GM18519 (cell line): ENCODE measurements around the gene GALNT14.
"Not testable (repeated sequence)": the region's sequence is repeated elsewhere in the genome, so short reads cannot be mapped to it uniquely, and the experiment has no call there.

ENCODE experiments used
- ATAC-seq: cut with Tn5 transposase; IDR thresholded peaks from one replicate; pipeline ENCODE4 v1.9.1; 2021; ENCODE audit warnings: mild to moderate bottlenecking, moderate library complexity; ENCODE audit not compliant: unreplicated experiment, low FRiP score

GALNT14 gene

GRCh38 chr2:30920511-30920910 lies 217.7 kb downstream of the GALNT14 start:
- no peak for ATAC-seq

- no peak for ATAC-seq
Measured at GRCh38 chr2:30915486-30915885, 222.8 kb downstream of the GALNT14 start.

DNA sequence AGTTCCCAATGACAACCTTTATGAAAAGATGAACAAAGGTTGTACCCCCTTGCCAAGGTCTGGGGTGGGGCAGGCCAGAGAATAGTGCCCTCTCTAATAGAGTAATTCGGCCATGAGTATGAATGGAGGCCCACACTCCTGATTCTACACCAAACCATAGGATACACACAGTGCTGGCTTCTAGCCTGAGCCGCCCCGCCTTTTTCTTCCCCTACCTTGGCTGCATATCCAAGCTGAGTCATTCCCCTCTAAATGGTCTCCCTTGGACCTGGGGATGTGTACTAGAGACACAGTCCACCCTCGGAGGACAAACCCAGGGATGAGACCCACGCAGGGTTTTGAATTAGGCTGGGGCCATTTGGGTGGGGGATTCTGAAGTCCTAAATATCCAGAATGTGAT lies 223.8 kb downstream of the GALNT14 start:
- ATAC-seq: no peak

DNA sequence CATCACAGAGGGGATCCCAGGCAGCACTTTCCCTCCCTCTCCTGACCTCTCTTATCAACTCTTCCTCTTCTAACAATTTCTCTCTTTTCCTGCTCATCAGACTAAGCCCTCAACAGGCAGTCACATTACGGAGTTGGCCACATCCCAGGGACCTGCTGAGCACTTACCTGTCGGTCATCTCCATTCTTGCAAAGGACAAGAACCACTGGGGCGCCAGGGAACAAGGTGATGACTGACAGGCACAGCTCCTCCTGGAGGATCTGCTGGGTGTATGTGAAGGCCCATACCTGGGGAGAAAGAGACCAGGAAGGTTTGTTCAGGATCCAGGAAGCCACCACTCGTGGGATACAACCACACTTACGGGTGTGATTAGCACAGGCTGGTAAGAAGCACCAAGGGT lies 226.2 kb downstream of the GALNT14 start:
- ATAC-seq: no peak

GRCh38 chr2:30911327-30911726 lies 226.9 kb downstream of the GALNT14 start:
- no peak for ATAC-seq

DNA sequence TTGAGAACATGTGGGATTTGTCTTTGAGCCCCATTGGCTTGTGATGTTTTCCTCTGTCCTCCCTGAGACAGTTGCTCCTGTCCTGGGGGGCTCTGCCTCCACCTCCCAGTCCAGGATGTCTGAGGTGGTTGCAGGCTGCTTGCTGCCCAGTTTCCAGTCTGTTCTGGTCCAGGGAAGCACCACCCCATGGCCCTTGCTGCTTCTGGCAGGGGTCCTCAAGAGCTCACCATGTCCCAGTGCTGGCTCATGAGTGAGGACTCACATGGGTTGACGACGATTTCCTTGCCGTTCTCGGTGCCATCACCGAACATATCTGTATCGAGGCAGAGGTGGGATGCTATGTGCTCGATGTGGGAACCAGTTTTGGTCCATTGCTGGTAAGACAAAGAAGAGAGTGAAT lies 227.6 kb downstream of the GALNT14 start:
- no peak for ATAC-seq

DNA sequence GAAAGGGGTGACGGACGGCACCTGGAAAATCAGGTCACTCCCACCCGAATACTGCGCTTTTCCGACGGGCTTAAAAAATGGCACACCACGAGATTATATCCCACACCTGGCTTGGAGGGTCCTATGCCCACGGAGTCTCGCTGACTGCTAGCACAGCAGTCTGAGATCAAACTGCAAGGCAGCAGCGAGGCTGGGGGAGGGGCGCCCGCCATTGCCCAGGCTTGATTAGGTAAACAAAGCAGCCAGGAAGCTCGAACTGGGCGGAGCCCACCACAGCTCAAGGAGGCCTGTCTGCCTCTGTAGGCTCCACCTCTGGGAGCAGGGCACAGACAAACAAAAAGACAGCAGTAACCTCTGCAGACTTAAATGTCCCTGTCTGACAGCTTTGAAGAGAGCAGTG lies 233.8 kb downstream of the GALNT14 start:
- ATAC-seq: not testable (repeated sequence)

- no peak for ATAC-seq
Measured at GRCh38 chr2:30903326-30903725, 234.9 kb downstream of the GALNT14 start.

DNA sequence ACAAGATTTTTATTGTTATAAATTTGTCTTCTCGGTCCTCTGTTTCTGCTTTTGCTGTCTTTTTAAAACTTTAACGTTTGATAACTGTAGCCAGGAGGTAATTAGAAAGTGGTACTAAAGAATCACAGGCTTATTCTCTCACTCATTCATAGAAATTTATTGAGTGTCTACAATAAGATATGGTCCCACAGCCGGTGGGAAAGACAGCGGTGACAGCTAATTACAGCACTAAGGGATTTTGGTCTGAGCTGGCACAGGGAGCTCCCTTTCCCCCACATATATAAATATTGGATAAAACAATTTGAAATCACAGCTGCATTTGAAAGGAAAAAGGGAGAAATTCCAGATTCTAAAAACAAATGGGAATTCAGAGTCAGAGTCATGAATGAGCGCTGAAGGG lies 237.9 kb downstream of the GALNT14 start:
- no peak for ATAC-seq

DNA sequence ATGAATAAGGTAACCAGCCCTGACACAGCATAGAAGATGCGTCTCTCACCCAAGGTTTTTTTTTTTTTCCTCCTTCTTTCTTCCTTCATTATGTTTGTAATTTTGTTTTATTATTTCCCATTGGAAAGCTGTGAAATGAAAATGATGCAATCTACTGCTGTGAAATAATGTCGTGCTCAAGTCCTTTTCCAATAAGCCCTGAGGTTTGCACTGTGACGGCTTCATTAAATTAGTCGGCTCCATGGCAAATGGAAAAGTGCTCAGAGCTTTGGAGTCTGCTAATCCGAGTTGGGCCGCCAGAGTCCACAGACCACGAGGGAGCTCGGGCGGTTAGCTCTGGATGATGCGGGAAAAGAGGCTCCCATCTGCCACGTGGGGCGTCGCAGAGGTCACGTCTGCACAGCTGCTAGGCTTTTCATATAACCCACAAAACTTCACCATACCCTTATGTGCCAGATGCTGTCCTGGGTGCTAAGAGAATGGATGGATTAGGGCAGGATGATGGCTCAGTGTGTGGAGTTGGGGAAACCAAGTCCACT lies 238.7 kb downstream of the GALNT14 start:
- ATAC-seq: no peak

DNA sequence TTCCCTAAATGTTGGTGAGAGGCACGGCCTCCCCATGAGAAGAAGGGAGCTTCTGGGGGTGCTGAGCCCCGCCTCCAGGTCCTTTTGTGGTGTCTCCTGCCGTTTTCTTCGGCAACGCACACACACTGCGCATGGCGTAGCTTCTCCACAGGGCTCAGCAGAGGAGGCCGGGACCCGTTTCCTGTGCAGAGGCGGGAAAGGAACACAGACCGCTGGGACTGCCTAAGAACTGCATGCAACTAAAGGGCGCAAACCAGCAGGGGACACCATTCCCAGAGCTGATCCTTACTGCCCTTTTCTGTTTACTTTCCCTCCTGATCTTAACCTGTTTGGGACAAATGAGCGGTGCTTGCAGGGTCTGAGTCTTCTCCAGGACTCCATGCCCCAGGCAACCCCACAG lies 240.7 kb downstream of the GALNT14 start:
- no peak for ATAC-seq

GRCh38 chr2:30894498-30895119 lies 243.6 kb downstream of the GALNT14 start:
- no peak for ATAC-seq

DNA sequence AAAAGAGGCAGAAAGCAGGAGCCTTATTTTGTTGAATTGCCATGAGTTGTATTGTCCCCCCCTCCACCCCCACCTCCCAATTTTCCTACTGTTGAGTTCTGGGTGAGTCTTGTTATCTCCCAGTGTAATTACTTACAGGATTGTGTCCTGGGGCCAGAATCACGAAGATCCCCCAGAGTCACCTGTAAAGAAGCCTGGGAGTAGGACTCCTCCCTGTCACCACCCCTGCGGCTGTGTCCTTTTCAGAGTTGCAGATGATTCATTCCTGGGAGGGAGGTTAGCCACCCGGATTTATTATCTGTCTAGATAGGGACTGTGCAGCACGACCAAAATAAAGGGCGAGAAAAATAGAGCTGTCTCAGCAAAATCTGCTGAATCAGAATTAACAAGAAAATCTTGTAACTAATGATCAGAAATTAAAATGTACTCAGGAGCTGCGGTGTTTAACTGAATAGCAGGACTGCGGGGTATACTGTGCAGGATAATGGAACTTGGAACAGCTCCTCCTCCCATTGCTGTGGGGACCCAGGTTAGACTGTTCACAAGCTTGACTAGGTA lies 249.3 kb downstream of the GALNT14 start:
- no peak for ATAC-seq

GRCh38 chr2:30886080-30886479 lies 252.2 kb downstream of the GALNT14 start:
- no peak for ATAC-seq

DNA sequence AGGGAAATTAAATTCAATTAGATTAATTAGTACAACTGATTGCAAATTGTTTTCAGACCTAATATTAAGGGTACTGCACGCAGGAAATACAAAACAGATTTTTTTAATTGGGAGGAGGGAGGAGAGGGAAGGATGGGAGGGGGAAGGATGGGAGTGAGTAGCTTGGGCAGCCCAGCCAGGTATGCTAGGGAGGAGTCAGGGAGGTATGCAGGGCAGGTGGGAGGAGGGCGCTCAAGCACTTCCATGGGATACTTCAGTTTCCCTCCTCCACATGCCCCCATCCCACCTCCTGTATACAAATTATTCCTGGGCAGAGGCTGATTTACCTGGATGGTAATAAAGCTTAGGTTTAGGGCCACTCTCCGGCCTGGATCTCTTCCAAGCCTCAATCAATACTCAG lies 254.4 kb downstream of the GALNT14 start:
- no peak for ATAC-seq

DNA sequence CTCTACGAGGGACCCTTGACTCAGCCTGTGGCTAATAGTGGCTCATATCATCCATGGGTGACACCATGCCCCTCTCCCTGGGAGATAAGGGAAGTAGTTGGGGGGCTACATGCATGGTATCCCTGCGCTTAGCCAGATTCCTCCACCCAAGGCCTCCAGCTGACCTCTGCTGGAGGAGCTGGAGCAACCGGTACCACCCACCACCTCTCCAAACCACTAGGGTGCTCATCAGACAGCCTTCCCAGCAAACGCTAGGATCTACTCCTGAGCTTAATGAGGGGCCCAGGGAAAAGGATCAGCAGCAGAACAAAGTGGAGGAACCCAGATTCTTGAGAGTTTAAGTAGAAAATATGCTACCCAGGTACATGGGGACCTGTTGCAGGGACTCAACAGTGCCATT lies 255.1 kb downstream of the GALNT14 start:
- ATAC-seq: no peak

DNA sequence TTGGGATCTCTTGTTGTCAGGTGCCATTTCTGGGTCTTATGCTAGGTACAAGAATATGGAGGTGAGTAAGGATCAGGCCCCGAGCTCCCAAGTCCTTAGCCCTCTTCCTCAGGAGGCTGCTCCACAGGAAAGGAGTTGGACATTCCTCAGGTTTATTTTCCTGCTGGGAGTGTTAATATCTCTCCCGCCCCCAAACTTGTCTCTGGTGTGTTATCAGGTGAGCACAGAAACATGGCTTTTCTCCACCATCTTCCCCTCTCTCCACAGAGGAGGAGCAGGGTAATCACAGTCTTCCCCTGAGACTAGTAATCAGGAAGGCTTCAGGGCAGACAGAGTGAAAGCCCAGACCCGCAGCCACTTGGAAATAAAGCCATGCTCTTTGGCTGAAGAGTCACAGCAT lies 257.7 kb downstream of the GALNT14 start:
- no peak for ATAC-seq

- ATAC-seq: no peak
Measured at GRCh38 chr2:30877833-30878232, 260.4 kb downstream of the GALNT14 start.

- no peak for ATAC-seq
Measured at GRCh38 chr2:30872797-30873196, 265.4 kb downstream of the GALNT14 start.

GRCh38 chr2:30871980-30872789 lies 266.1 kb downstream of the GALNT14 start:
- no peak for ATAC-seq

DNA sequence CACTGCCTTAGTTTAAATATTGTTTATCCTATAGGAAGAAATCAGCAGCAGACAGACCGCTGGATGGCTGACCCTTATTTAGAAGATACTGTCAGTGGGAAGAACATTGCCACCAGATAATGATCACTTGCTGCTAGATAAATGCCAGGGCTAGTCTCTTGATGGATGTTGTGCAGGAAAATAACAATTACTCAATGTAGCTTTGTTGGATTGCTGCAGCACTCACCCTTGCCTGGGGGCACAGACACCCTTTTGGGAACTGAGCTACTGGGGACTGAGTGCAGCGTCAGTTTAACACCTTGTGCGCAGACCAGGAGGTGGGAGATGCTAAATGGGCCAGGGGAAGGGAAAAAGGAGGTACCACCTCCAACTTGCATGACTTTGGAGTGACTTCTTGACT lies 266.8 kb downstream of the GALNT14 start:
- no peak for ATAC-seq

GRCh38 chr2:30869988-30870387 lies 268.3 kb downstream of the GALNT14 start:
- ATAC-seq: no peak
